GM12878 (cell line): Measurements from ENCODE around the gene PLOD3. TPM values are rescaled to one million over a fixed set of nuclear protein-coding genes. Genes with fewer than 3 reads are reported as not detected.

ENCODE experiments used
- ATAC-seq: fragments of 200-7000 bp; cut with Tn5 transposase; 3 replicates; pipeline ENCODE4 v1.9.1; 2020; ENCODE audit warnings: mild to moderate bottlenecking, moderate library complexity
- BruUV-seq: library from RNA; stranded (reverse); fragments of 400-500 nt; replicated peaks from 2 replicates; lab custom pipeline; 2021; lab: Mats Ljungman, UMichigan
- CTCF ChIA-PET: fragments of 300-600 bp; sonication (Branson Sonifier 250); formaldehyde crosslinking; extraction: SDS; loops from one replicate; lab custom pipeline; 2021; ENCODE audit warnings: inconsistent platforms; lab: Yijun Ruan, JAX
- POLR2A ChIA-PET: fragments of 350-600 bp; formaldehyde crosslinking; extraction: SDS; loops from one replicate; lab custom pipeline; 2021; ENCODE audit warnings: inconsistent platforms; lab: Charles Lee
- RAD21 ChIA-PET: fragments of 300-600 bp; sonication (Branson Sonifier 250); formaldehyde crosslinking; loops from one replicate; lab custom pipeline; 2023; ENCODE audit warnings: antibody characterized with exemption; ENCODE audit not compliant: unreplicated experiment; lab: Charles Lee
- SMC1A ChIA-PET: fragments of 300-600 bp; sonication (Branson Sonifier 250); formaldehyde crosslinking; loops from one replicate; lab custom pipeline; 2023; ENCODE audit not compliant: unreplicated experiment, uncharacterized antibody; lab: Charles Lee
- DNase-seq: peaks from one replicate; pipeline ENCODE4 v3.0.0-alpha.2; 2011; ENCODE audit warnings: low read depth, low spot score
- FAIRE-seq: peaks from 3 replicates; lab custom pipeline; 2011; peaks lifted over from hg19 to GRCh38; lab: Jason Lieb, UNC
- H2AFZ ChIP-seq: 2 replicates; pipeline ENCODE4 v1.6.0; 2011; ENCODE audit warnings: low read depth, low read length, control low read depth; ENCODE audit not compliant: control insufficient read depth
- H3K27ac ChIP-seq: 2 replicates; pipeline ENCODE4 v1.5.1; 2011; ENCODE audit warnings: control low read depth; ENCODE audit not compliant: control insufficient read depth, insufficient read depth
- H3K27me3 ChIP-seq, 2 experiments: replicated peaks in 1 of 2; 2 replicates each; pipeline versions ENCODE4 v1.6.0 to v1.6.1; 2011; ENCODE audit warnings: low read length in 1 of 2; ENCODE audit not compliant: control insufficient read depth in 2 of 2, insufficient read depth in 2 of 2
- H3K36me3 ChIP-seq, 2 experiments: 2 replicates each; pipeline ENCODE4 v1.5.1; 2011; ENCODE audit warnings: low read length in 1 of 2; ENCODE audit not compliant: control insufficient read depth in 2 of 2, insufficient read depth in 2 of 2
- H3K4me1 ChIP-seq: 2 replicates; pipeline ENCODE4 v1.6.1; 2011; ENCODE audit warnings: mild to moderate bottlenecking, low read length, moderate library complexity, mixed read lengths; ENCODE audit not compliant: control insufficient read depth, insufficient read depth
- H3K4me2 ChIP-seq: 2 replicates; pipeline ENCODE4 v1.6.0; 2011; ENCODE audit warnings: control low read depth; ENCODE audit not compliant: control insufficient read depth, insufficient read depth
- H3K4me3 ChIP-seq: fragments of 200-600 bp; sonication (generic); 2 replicates; pipeline ENCODE4 v1.5.1; 2016
- H3K79me2 ChIP-seq: 2 replicates; pipeline ENCODE4 v1.6.0; 2011; ENCODE audit warnings: low read length; ENCODE audit not compliant: control insufficient read depth, insufficient read depth
- H3K9ac ChIP-seq: 2 replicates; pipeline ENCODE4 v1.8.0; 2011; ENCODE audit warnings: low read length, control low read depth, mixed read lengths; ENCODE audit not compliant: control insufficient read depth, insufficient read depth
- H3K9me3 ChIP-seq: replicated peaks from 3 replicates; pipeline ENCODE4 v1.5.1; 2011; ENCODE audit warnings: mild to moderate bottlenecking, low read length; ENCODE audit not compliant: control insufficient read depth, insufficient read depth
- H4K20me1 ChIP-seq: 2 replicates; pipeline ENCODE4 v1.6.0; 2011; ENCODE audit not compliant: control insufficient read depth, insufficient read depth
- BCL11A ChIP-seq: IDR thresholded peaks from 2 replicates; pipeline ENCODE4 v1.6.1; 2011; ENCODE audit warnings: low read depth, low read length
- BCL3 ChIP-seq: IDR thresholded peaks from 2 replicates; pipeline ENCODE4 v1.6.1; 2011; ENCODE audit warnings: borderline replicate concordance, low read depth, mild to moderate bottlenecking, moderate library complexity, low read length; ENCODE audit not compliant: insufficient read depth, poor library complexity, severe bottlenecking
- BHLHE40 ChIP-seq, 2 experiments: fragments of 450-650 bp in 1 of 2; IDR thresholded peaks; 2 replicates each; pipeline ENCODE4 v1.6.1; 2011 to 2017; ENCODE audit warnings: low read depth in 2 of 2, borderline replicate concordance in 1 of 2, improper control_type of control experiment in 1 of 2, low read length in 1 of 2, mild to moderate bottlenecking in 1 of 2
- BRCA1 ChIP-seq: IDR thresholded peaks from 2 replicates; pipeline ENCODE4 v1.6.1; 2011; ENCODE audit warnings: low read depth, low read length, improper control_type of control experiment
- CUX1 ChIP-seq: IDR thresholded peaks from 2 replicates; pipeline ENCODE4 v1.6.1; 2012; ENCODE audit warnings: improper control_type of control experiment, low read depth, low read length; ENCODE audit not compliant: insufficient replicate concordance
- RCOR1 ChIP-seq: conservative IDR thresholded peaks from 2 replicates; pipeline ENCODE4 v1.6.1; 2012; ENCODE audit warnings: low read depth, low read length, improper control_type of control experiment
- SREBF2 ChIP-seq: IDR thresholded peaks from 2 replicates; pipeline ENCODE4 v1.6.1; 2012; ENCODE audit warnings: mild to moderate bottlenecking, low read length
- WGBS: methylation state at CpG from one replicate; pipeline ENCODE4 v1.1.6; 2016; ENCODE audit warnings: low lambda C conversion rate; ENCODE audit not compliant: insufficient replicate concordance, insufficient coverage; ENCODE audit errors: missing lambda C conversion rate; 5-methylcytosine and 5-hydroxymethylcytosine counted together
- in situ Hi-C: fragments of 300-500 bp; cut with MboI; formaldehyde crosslinking; loops from 9 replicates; pipeline ENCODE4 v1.14.3; 2018; ENCODE audit warnings: mixed read lengths
- intact Hi-C: fragments of 100-400 bp; cut with micrococcal nuclease; formaldehyde crosslinking; loops from one replicate; pipeline ENCODE4 v1.14.2; 2022; ENCODE audit not compliant: unreplicated experiment
- polyA plus RNA-seq, 11 experiments: library from polyadenylated mRNA; depleted of rRNA in 4 of 11; unstranded in 6 of 11; stranded (reverse) in 5 of 11; fragments of >200 nt; fragmentation: Nextera tagmentation in 4 of 11; fragmentation: Illumina TruSeq in 1 of 11; extraction: Ambion mirVana in 4 of 11; extraction: Trizol in 1 of 11; gene quantifications; 1 replicate in 1 of 11; 2 replicates in 10 of 11; pipeline versions ENCODE4 v1.2.1 to v1.2.3, GENCODE V29; 2011 to 2016; ENCODE audit warnings: inconsistent platforms in 2 of 11, missing spikeins in 2 of 11, low read depth in 1 of 11
- total RNA-seq, 4 experiments: library from RNA; depleted of rRNA in 3 of 4; stranded (reverse); fragments of >200 nt in 3 of 4; fragmentation: Illumina TruSeq in 1 of 4; extraction: Trizol in 1 of 4; gene quantifications; 2 replicates each; pipeline versions ENCODE4 v1.2.1 to v1.2.3, GENCODE V29; 2013 to 2021

The PLOD3 gene
- total and polyA plus RNA-seq, 10 of the 15 experiments (the other 5 are each of a cell fraction or from before 2014, with no cell fraction given), result 0.53 to 27.8 (median 15.1) TPM

- TF ChIP-seq CUX1 (no peak), BRCA1 (no peak), BCL11A (no peak), SREBF2 (no peak), RCOR1 (no peak)
- TF ChIP-seq, all 136 proteins: peak for 0
These were observed 56.5 kb downstream of the PLOD3 start (continued) for GRCh38 chr7:101160910-101161309.

- no peak overlapping the region for H3K4me3 ChIP-seq
- ChIA-PET CTCF (no interaction called here), RAD21 (interaction anchor here (0.7 kb wide), 1 partner anchor 1237 kb away, joined by 3 read pairs; no protein-coding TSS in a partner anchor), POLR2A (interaction anchor here (0.6 kb wide), 1 partner anchor 93 kb away, joined by 3 read pairs; no protein-coding TSS in a partner anchor), SMC1A (no interaction called here)
- no peaks in the 10 kb centered on the region for H4K20me1 ChIP-seq
- DNase-seq (no peak), ATAC-seq (no peak), FAIRE-seq (no peak)
- no peak overlapping the region for H3K4me2 ChIP-seq
- TF ChIP-seq BHLHE40 (IDR thresholded peaks at IDR 0.05; ENCODE audit: borderline replicate concordance in 1 of 2, low read depth in 2 of 2, low read length in 1 of 2) (no peak), BCL3 (peak; percentile 51)
- 88% methylated on average over 25 of the region's 31 CpGs for whole genome bisulfite sequencing
- peaks cover 6% of the 10 kb centered on the region for H3K79me2 ChIP-seq
- H3K9ac ChIP-seq, result no peak overlapping the region
- no TSS peak for BruUV-seq
- peaks cover 5 to 7% of the 10 kb centered on the region in 2 experiments for H3K36me3 ChIP-seq
- H2AFZ ChIP-seq, result no peak overlapping the region
- intact Hi-C loops, result no loop called here
- H3K27ac ChIP-seq, result no peak overlapping the region
- peaks cover 3 to 7% of the 10 kb centered on the region in 2 experiments; a peak in 3 of 4 replicates for H3K27me3 ChIP-seq
- in situ Hi-C loops, result no loop called here
- H3K4me1 ChIP-seq, result peaks cover 3% of the 10 kb centered on the region; the same call in 1 of the 2 replicates
- H3K9me3 ChIP-seq, result no peaks in the 10 kb centered on the region; the same call in 2 of the 3 replicates
These were observed 57.4 kb downstream of the PLOD3 start for GRCh38 chr7:101159696-101160674.
